ENCODE results near the gene FIGNL1.
A peak's percentile ranks its signal among the peaks of the same experiment; 100 is the strongest.

FIGNL1 gene

DNA sequence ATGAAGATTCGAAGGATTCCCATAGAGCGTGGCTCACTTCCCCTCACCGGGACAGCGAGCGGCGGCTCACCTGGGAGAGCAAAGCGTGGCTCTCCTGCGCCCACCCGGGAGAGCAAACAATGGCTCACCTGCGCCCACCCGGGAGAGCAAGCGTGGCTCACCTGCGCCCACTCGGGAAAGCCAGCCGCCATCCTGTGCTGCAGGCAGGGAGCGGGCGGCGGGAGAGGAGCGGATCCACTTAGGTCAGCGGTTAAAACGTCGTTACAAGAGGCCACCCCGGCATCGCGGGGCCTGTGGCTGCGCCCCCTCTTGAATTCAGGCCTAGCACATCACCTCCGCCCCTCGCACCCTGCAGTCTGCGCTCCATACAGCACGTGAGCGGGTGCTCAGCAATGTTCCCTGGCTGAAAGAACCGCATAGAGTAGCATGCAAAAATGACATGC lies 461 bp upstream of the FIGNL1 start:
- TF ChIP-seq, protein P1, sequence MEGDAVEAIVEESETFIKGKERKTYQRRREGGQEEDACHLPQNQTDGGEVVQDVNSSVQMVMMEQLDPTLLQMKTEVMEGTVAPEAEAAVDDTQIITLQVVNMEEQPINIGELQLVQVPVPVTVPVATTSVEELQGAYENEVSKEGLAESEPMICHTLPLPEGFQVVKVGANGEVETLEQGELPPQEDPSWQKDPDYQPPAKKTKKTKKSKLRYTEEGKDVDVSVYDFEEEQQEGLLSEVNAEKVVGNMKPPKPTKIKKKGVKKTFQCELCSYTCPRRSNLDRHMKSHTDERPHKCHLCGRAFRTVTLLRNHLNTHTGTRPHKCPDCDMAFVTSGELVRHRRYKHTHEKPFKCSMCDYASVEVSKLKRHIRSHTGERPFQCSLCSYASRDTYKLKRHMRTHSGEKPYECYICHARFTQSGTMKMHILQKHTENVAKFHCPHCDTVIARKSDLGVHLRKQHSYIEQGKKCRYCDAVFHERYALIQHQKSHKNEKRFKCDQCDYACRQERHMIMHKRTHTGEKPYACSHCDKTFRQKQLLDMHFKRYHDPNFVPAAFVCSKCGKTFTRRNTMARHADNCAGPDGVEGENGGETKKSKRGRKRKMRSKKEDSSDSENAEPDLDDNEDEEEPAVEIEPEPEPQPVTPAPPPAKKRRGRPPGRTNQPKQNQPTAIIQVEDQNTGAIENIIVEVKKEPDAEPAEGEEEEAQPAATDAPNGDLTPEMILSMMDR (IDR thresholded peaks at IDR 0.05; ENCODE audit: low read depth, low read length): no peak
- peak overlapping the region; percentile 87 for H3K4me3 ChIP-seq (ENCODE audit: low read depth, low read length)

DNA sequence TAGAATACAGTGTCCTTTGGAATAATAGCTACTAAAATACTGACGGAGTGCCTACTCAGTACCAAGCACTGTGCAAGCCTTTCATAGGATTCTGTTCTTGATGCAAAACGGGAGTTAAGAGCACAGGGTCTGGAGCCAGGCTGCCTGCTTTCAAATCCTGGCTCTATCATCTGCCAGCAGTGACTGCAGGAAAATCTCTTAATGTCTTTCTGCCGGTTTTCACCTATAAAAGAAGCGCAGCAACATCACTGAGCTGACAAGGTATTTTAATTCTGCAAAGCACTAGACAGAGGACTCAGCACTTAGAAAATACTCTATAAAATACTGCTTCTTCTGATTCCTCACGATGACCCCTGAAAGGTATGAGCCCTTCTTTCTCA lies 659 bp downstream of the FIGNL1 start:
- TF ChIP-seq, protein P1 (IDR thresholded peaks at IDR 0.05; ENCODE audit: low read depth, low read length): no peak
- peak overlapping the region; percentile 87 for H3K4me3 ChIP-seq (ENCODE audit: low read depth, low read length)

DNA sequence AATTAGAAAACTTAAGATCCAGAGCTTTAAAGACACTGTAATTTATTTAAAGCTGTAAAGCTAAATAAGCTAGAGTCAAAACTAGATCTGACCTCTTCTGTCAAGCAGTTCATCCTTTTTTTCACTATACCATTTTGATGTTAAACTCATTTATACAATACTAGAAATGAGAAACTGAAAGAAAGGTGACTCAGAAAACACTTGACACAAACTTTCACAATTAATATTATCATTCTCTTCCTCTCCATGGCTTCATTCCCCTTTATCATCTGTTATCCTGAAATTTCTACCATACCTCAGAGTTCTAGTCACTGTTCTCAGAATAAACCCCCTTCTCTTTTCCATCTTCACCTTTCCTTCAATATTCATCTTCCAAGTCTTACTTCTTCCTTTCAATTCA lies 1.3 kb downstream of the FIGNL1 start:
- H3K4me3 ChIP-seq (ENCODE audit: low read depth, low read length): no peak overlapping the region
- TF ChIP-seq, protein P1 (IDR thresholded peaks at IDR 0.05; ENCODE audit: low read depth, low read length): no peak

DNA sequence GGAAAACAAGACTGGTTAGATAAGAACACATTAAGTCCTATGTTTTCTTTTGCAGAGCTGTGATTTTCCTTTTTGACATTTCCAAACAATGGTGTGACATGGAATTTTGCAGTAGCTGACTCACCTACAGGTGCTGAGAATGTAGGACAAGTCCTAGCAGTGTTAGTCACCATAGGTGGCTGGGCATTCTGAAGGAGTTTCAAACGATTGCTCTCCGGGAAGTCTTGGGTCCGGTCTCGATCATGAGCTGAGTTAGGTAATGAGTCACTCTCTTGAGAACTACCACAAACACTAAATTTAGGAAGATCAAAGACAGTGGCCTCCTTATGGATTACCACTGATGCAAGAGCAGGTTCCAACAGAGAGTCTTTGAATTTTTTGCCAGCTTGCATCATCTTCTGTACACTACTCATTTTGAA lies 3.6 kb downstream of the FIGNL1 start:
- no peak overlapping the region for H3K4me3 ChIP-seq (ENCODE audit: low read depth, low read length)
- TF ChIP-seq, protein P1 (IDR thresholded peaks at IDR 0.05; ENCODE audit: low read depth, low read length): no peak

DNA sequence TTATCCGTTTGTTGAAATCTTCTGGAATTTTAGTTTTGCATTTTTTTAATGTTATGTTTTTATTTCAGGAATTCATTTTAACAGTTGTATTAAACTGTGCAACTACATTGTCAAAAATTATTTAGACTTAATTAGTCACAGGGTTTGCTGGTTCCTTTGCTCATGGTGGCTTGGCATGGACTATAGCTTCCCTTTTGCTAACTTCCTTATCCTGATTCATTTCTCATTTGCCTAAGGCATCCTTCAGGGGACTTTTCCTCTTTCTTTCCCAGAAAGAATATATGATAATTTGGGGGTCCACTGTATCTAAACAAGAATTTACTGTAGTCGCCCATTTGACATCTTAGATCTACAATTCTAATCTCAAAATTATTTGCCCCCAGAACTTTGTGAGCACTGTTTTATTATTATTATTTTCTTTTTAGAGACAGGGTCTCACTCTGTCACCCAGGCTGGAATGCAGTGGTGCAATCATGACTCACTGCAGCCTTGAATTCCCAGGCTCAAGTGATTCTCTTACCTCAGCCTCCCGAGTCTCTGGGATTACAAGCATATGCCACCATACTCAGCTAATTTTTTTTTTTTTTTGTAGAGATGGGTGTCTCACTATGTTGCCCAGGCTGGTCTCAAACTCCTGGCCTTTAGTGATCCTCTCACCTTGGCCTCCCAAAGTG lies 13.9 kb downstream of the FIGNL1 start:
- TF ChIP-seq, protein P1 (IDR thresholded peaks at IDR 0.05; ENCODE audit: low read depth, low read length): no peak
- no peak overlapping the region for H3K4me3 ChIP-seq (ENCODE audit: low read depth, low read length)

DNA sequence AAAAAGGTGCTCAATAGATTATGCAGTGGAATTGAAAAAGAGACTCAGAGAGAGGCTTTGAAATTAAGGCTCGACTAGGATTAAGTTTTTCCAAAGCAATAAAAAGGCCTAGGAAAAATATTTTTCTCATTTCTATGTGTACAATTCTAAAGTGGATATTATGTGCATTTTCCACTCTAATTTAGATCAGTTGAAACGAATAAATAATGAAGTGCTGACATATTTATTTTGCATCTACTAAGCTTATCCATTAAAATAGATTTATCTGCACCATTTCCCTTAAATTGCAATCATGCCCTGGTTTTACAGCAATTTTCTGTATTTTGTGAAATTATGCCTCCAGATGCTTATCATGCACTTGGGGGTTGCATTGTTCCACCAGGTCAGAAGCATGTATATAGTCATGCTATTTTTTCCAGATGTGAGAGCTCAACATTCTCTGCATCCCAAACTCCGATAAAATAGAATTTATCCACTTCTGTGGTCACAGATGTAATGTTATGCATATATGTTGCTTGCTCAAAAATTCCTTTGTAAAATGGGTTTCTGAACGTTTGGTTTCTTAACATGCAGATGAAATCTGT lies 18.3 kb downstream of the FIGNL1 start:
- no peak overlapping the region for H3K4me3 ChIP-seq (ENCODE audit: low read depth, low read length)
- TF ChIP-seq, protein P1 (IDR thresholded peaks at IDR 0.05; ENCODE audit: low read depth, low read length): no peak

DNA sequence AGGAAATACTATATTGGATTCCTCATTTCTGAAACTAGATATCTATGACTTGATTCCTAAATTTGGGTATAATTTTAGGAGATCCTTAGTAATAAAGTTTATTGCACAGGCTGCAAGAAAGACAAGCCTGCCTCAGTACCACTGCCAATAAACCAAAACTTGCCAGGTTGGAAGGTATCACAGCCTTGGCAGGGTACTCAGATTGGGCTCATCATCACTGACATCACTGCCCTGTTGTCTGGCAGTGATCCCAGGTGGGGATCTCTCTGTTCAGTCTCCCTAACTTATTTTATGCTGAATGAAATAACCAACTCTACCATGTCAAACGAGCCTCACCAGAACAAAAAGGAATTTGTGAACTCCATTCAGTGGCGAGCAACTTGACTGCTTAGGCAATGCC lies 18.8 kb downstream of the FIGNL1 start:
- H3K4me3 ChIP-seq (ENCODE audit: low read depth, low read length): no peak overlapping the region
- TF ChIP-seq, protein P1 (IDR thresholded peaks at IDR 0.05; ENCODE audit: low read depth, low read length): no peak

All from WI38 (cell line).